ENCODE measurements around the gene ACTR3.
A peak's percentile ranks its signal among the peaks of the same experiment; 100 is the strongest.
"Not testable (repeated sequence)": the region's sequence is repeated elsewhere in the genome, so short reads cannot be mapped to it uniquely, and the experiment has no call there.

ACTR3 gene

DNA sequence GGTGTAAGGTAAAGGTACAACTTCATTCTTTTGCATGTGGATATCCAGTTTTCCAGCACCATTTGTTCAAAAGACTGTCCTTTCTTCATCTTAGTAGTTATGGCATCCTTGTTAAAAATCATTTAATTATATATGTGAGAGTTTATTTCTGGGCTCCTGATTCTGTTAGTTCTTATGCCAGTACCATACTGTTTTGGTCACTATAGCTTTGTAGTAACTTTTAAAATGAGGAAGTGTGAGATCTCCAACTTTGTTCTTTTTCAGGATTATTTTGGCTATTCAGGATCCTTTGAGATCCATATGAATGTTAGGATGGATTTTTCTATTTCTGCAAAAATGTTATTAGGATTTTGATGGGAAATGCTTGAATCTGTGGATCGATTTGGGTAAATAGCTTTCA lies 16.8 kb downstream of the ACTR3 start:
- DNase-seq = no peak

DNA sequence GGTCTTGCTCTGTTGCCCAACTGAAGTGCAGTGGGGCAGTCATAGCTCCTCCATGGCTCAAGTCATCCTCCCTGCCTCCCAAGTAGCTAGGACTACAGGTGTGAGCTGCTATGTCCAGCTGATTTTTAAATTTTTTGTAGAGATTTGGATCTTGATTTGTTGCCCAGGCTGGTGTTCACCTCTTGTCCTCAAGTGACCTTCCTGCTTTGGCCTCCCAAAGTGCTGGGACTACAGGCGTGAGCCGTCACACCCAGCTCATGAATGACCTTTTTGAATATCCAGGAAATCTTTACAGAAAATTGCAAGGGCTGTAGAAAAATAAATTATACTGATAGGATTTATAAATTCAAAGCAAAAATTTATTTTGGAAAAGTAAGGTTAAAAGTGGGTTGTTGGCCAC lies 17.4 kb downstream of the ACTR3 start:
- no peak for DNase-seq

DNA sequence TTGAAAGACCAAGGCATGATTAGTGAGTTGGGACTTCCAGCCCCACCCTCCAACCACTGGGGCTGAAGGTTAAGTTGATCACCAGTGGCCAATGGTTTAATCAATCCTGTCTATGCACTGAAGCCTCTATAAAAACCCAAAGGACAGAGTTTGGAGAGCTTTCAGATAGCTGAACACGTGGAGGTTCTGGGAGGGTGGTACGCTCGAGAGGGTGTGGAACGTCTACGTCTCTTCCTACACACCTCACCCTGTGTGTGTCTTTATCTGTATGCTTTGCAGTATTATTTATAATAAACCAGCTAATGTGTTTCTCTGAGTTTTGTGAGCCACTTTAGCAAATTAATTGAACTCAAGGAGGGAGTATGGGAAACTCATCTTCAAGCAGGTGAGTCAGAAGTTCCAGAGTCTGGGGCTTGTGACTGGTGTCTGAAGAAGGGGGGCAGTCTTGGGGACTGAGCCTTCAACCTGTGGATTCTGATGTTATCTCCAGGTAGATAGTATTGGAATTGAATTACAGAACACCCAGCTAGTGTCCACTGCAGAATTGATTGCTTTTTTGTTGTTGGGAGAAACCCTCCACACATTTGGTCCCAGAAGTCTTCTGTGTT lies 20.3 kb downstream of the ACTR3 start:
- no peak for DNase-seq

DNA sequence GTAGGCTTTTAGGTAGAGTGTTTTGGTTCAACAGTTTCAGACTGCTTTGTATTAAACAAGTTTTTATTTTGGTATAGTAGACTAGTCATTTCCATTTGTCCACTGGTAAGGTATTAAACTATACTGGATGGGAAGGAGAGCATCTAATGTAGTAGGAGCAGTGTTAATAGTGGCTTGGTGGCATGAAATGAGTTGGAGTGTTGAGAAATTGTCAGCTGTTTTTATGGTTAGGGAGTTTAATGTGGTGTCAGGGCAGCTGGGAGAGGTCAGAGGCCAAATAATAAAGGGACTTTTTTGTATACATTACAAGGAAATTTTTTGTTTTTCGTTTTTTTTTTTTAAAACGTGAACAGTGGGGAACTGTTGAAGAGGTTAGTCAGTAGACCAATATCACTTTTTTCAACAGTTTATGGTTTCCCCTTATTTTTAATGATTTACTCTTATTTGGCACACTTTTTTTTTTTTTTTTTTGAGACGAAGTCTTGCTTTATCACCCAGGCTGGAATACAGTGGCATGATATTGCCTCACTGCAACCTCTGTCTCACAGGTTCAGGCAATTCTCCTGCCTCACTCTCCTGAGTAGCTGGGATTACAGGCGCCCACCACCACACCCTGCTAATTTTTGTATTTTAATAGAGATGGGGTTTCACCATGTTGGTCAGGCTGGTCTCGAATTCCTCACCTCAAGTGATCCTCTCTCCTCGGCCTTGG lies 21.2 kb downstream of the ACTR3 start:
- no peak for DNase-seq

DNA sequence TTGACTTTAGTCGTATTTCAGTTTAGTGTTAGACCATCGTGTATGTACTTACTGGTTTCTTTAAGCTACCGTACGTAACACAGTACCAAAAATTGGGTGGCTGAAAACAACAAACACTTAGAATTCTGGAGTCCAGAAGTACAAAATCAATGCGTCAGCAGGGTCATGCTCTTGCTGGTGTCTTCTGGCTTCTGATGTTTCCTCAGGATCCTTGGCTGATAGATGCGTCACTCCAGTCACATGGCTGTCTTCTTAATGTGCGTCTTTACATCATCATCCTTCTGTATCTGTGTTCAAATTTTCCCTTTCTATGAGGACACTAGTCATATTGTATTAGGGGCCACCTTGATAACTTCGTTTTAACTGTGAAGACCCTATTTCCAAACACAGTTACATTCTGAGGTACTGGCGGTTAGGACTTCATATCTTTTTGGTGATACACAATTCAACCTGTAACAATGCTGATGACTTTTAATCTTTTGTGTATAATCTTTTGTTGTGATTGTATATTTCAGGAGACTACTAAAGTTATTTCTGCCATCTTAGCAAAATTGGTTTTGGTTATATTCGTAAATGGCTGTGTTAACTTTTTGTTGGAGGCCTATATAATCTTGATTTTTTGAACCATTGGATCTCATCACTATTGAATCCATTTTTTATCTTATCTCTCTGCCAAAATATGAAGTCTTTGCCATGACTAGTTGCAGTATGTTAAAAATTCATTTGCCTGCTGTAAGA lies 25.4 kb downstream of the ACTR3 start:
- no peak for DNase-seq

DNA sequence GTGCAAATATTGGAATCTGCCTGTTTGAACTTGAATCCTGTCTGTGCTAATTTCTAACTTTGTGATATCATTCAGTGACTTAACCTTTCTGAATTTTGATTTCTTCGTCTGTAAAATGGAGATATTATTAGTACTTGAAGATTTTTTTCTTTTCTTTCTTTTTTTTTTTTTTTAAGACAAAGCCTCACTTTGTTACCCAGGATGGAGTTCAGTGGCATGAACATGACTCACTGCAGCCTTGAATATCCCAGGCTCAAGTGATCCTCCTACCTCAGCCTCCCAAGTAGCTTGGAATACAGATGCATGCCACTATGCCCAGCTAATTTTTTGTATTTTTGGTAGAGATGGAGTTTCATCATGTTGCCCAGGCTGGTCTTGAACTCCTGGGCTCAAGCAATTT lies 28.3 kb downstream of the ACTR3 start:
- DNase-seq = no peak

DNA sequence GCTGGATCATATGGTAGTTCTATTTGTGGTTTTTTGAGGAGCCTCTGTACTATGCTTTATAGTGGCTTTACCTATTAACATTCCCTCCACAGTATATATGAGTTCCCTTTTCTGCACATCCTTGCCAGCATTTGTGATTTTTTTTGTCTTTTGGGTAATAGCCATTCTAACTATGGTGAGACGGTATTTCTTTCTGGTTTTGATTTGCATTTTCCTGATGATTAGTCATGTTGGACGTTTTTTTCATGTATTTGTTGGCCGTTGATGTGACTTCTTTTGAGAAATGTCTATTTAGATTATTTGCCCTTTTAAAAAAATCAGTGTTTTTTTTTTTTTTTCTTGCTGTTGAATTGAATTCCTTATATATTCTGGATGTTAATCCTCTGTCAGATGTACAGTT lies 31.1 kb downstream of the ACTR3 start:
- no peak for DNase-seq

DNA sequence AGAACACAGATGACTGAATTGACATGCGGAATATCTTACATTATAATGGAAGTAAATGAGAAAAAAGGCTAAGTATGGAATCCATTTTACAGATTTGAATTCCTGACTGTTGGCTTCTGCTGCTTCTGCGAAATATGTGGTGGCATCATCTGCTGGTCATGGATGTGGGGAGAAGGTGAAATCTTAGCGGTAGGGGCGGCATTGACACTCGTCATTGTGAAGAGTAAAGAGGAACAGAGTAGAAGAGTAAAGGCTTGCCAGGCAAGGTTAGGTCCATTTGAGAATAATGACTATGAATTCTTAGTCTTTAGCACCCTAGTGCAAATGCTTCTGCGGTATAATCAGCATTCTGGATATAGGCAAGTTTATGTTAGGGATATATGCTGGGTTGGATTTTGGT lies 32.4 kb downstream of the ACTR3 start:
- no peak for DNase-seq

DNA sequence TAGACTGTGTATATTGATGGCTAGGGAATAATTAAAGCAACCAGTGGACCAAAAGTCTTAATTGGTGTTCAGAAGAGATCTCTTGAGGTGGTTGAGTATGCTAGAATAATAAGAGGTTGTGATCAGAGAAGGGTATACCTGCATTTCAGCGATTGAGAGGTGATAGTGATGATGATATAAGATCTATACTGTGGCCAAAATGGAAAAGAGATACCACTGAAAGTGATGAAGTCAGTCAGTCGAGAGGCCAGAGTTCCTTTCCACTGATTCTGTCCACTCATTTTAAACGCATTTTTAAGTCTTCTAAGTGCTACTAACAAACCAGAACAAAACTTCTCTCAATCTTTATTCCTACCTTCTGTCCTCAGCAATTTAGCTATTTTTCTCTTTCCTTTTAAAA lies 32.9 kb downstream of the ACTR3 start:
- DNase-seq = no peak

DNA sequence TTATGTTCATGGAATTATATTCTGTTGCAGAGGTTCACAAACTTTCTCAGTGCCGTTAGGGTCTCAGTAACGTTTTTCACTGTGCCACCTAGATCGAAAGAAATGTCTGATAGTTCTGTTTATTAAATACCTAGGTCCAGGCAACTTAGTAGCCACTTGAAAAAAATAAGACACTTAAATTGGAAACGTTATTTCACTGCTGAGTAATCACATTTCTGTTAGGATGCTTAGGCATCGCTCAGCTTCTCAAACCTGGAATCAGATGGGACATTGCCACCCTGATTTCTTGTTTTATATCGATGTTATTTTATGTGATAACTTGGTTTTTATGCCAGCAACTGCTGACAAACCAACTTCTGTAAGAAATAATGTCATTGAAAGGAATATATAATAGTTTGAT lies 36.0 kb downstream of the ACTR3 start:
- no peak for DNase-seq

DNA sequence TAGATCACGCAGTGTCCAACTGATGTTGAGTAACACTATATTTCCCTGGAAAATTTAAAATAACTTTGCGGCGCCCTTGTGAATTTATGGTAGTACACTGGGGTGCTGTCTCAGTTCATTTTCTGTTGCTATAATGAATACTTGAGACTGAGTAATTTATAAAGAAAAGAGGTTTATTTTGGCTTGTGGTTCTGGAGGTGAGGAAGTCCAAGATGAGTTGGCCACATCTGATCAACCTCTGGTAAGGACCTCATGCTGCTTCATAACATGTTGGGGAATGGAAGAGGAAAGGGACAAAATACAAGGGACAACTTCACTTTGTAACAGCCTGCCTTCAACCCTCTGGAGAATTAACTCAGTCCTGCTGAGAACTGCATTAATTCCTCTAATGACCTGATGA lies 36.4 kb downstream of the ACTR3 start:
- DNase-seq = no peak

DNA sequence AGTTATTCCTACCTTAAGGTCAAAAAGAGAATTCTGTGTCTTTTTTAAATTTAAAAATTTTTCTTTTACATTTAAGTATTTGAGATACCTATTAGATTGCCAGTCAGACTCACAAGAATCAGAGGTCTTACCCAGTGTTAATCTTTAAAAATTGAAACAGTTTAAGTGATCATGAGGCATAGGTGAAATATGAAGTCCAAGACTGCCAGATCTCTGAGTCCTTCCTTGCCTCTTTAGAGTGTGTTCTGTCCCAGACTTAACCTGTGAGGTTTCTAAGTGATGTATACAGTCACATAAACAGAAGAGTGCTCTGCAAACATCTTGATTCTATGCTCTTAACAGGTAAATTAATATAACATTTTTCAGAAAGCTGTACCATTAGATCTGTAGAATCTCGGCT lies 40.6 kb downstream of the ACTR3 start:
- DNase-seq = no peak

DNA sequence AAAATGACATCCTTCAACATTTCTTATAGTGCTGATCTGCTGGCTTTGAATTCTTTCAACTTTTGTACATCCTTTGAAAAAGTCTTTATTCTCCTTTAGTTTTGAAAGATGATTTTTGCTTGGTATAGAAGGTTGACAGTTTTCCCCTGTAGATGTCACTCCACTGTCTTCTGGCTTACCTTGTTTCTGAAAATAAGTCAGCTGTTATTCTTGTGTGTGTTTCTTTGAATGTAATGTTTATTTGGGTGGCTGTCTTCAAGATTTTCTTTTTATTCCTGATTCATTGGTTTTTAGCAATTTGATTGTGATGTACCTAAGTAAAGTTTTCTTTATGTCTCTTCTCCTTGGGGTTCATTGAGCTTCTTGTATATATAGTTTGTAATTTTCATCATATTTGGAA lies 47.6 kb downstream of the ACTR3 start:
- no peak for DNase-seq

DNA sequence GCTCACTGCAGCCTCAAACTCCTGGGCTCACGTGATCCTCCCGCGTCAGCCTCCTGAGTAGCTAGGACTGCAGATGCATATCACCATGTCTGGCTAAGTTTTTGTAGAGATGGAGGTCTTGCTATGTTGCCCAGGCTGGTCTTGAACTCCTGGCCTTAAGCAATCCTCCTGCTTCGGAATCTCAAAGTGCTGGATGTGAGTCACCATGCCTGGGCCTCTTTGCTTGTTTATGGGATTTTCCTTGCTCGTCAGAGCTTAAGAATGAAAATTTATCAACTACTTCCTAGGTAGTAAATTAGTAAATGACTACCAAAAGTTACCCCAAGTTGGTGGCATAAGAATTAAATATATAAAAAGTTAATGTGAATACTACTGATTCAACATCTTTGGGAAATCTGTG lies 51.0 kb downstream of the ACTR3 start:
- no peak for DNase-seq

DNA sequence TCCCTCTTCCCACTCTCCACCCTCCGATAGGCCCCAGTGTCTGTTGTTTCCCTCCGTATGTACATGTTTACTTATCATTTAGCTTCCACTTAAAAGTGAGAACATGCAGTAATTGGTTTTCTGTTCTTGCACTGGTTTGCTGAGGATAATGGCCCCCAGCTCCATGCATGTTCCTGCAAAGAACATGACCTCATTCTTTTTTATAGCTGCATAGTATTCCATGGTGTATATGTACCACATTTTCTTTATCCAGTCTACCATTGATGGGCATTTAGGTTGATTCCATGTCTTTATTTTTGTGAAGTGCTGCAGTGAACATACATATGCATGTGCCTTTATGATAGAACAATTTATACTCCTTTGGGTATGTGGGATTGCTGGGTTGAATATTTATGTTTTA lies 55.9 kb downstream of the ACTR3 start:
- DNase-seq = not testable (repeated sequence)

DNA sequence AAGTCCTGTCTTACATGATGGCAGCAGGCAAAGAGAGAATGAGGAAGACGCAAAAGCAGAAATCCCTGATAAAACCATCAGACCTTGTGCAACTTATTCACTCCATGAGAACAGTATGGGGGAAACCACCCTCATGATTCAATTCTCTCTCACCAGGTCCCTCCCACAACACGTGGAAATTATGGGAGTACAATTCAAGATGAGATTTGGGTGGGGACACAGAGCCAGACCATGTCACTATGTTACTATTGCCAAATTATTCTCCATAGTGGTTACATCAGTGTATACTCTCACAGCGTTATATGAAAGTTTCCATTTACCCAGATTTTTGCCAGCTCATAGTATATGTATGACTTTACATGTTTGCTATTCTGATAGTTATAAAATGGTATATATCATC lies 61.0 kb downstream of the ACTR3 start:
- DNase-seq = not testable (repeated sequence)

DNA sequence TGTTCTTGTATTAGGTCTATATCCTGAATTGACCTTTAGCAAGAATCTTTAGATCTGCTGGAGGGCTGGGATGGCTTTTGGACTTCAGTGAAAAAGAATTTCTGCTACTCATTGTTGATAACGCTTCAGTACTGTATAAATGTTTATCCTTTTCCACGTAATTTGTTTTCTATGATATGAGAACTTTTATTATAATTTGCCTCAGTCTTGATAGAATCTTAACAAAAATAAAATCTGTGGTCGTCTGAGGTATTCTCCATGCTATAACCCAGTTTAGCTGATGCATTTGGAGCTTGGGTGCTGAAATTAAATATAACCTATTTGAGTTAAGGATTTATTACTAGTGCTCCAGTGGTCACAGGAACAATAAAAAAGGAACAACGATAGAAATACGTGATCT lies 71.1 kb downstream of the ACTR3 start:
- no peak for DNase-seq

DNA sequence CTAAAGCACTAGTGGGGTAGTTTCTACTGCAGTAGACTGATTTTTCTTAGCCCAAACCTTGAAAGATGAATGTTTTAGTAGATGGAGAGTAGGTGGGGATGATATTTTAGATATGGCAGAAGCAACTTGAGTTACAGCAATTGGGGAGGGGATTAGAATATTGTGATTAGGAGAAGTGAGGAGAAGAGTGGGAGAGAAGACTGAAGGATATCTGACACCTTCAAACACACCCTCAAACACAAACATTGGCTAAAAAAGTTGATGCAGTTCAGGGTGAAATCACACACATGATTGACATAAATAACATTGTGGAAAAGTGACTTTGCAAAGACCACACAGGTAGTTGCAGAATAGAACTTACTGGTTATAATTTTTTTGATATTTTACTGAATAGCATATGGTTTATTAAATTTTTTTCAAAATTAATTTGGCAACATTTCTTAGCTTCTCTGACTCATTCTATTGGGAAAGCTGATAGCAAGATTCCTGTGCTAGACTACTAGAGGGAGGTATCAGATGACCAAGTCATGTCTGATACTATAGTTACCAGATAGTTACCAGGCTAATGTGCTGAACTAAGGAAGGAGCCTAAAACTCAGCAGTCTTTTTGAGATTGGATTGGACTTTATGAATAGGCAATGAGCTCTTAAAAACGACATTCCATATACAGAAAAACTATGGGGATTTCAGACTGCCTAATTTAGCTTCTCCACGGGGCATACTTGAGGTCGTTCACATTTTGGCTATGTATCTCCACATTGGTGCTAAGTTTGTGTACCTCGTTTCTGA lies 73.0 kb downstream of the ACTR3 start:
- DNase-seq = no peak

DNA sequence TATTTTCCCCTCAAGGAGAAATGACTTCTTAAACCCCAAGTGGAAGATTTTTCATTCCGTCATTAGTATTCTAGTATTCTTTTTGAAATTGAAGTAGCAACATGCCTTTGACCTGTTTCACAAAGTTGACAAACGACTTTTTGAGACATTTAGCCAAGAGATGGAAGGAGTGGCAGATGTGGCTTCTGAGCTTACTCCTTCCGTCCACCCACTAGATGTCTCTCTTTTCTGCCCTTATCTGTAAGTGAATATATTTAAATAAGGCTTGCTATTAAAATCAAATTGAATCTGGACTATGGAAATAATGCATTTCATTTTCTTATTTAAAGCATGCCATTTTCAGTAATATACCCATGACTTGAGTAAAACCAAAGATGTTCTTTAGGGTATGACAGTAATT lies 74.1 kb downstream of the ACTR3 start:
- no peak for DNase-seq

DNA sequence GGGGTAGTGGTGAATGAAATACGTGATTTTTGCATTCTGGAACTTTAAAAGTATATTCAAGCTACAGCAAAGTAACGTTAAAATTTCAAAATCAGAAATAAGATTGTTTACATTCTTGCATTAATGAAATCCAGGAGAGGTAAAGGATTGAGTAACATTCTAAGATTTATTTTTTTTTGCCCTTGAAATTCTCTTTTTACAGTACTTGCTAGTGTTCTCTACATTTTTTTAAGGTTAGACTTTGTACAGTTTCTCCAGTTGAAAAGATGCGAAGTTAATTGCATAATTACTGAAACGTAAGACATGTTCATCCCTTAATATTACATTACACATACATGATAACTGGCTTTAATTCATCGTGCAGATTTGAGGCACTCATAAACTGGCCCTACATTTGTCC lies 74.5 kb downstream of the ACTR3 start:
- no peak for DNase-seq

DNA sequence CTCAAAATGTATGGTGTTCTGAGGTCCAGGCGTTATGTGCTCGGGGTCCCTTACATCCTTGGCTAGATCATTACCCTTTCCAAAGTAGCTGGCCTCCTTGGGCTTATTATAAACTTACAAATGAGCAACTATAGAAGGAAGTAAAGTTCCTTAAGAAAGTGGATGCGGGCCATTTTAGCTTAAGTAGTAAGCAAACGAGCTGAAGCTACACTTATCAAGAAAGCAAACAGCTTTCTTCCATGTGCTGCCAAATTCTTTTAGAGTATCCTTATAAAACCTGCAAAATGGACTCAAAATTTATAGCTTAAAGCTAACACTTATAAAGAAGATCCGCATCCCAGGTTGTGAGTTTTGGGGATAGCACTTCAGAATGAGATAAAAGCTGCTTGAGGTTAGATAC lies 75.3 kb downstream of the ACTR3 start:
- no peak for DNase-seq

DNA sequence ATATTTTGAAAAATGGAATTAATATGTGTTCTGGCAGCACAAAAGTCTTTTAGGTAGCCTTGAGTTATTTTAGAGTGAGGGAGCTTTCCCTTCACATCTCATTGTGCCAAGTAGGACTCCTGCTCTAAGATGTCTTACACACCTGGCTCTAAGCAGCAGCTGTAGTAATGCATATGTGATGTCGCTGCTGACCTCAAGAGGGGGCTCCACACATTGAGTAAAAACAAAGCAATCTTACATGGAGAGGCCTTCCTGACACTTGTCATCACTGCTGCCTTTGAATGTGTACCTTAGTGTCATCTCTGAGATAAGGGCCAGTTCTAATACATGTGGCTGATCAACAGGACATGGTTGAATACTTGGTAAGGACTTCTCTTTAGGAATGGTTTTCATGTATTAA lies 75.8 kb downstream of the ACTR3 start:
- peak; percentile 46 for DNase-seq

DNA sequence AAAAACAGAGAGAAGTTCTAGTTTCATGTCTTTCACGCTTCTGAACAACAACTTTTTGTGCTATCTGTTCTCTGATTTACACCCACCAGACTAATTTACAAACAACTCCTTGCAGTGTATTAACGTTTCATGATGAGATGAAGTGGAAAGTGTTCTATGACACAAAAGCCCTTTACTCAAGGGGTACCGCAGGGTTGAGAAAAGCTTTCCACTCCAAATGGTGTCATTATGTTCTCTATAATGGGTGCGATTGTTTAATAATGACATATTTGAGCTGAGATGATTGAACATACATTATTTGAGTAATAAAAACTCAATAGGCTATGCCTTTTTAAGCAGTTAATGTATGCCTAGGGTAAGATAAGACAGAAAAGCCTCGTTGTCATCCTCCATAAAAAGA lies 76.3 kb downstream of the ACTR3 start:
- no peak for DNase-seq

DNA sequence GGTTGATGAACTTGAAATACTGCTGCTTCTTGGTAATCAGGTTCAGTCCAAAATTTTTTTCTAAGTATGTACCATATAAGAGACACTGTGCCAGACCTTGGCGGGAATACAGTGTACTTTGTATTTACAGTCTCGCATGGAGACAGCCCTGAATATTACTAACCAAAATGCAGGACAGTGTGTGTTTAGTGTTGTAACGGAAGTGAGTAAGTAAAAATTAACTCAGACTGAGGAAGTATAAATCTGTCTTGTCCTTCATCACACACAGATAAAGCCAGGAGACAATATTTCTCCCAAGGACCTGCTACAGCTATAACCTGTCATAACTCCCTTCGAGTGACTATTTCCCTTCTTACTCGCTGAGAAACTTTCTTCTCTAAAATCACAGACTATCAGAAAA lies 76.9 kb downstream of the ACTR3 start:
- DNase-seq = no peak

Data from NCI-H1105 treated with DMSO at 0.1 percent for 48 hours (cell line).